ENCODE data around the gene GNG13.
"Not testable (repeated sequence)": the region's sequence is repeated elsewhere in the genome, so short reads cannot be mapped to it uniquely, and the experiment has no call there.

Gene GNG13

GRCh38 chr16:799948-800833, at the start of gene GNG13:
GNG13 (minus strand) TSS chr16:800734; CDS start chr16:799077, 1,657 bp downstream.
- no peak for DNase-seq (ENCODE audit: low spot score)

GRCh38 chr16:848510-849253, 48.1 kb upstream of the GNG13 start:
- DNase-seq (ENCODE audit: low spot score) = no peak

GRCh38 chr16:847681-848445, 47.3 kb upstream of the GNG13 start:
- no peak for DNase-seq (ENCODE audit: low spot score)

DNA sequence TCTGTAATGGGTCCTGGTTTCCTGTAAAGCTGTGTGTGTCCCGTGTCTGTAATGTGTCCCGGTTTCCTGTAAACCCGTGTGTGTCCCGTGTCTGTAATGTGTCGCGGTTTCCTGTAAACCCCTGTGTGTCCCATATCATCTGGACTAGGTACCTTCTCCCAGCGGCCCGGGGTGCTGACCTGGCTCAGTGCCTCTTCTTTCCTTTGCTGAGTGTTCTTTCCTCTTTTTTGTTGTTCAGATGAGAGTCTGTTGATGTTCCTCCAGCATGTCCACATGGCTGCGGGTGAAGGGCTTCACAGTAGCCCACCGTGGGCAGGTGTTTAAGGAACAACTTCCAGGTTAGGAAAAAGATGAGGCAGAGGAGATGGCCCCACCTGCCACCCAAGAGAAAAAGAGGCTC, 46.6 kb upstream of the GNG13 start:
- no peak for DNase-seq (ENCODE audit: low spot score)

GRCh38 chr16:845351-845745, 44.8 kb upstream of the GNG13 start:
- DNase-seq (ENCODE audit: low spot score) = no peak

- DNase-seq (ENCODE audit: low spot score) = no peak
Measured at GRCh38 chr16:844638-845350, 44.3 kb upstream of the GNG13 start.

- DNase-seq (ENCODE audit: low spot score) = no peak
Measured at GRCh38 chr16:843771-844170, 43.2 kb upstream of the GNG13 start.

- DNase-seq (ENCODE audit: low spot score) = no peak
Measured at GRCh38 chr16:842711-843560, 42.4 kb upstream of the GNG13 start.

DNA sequence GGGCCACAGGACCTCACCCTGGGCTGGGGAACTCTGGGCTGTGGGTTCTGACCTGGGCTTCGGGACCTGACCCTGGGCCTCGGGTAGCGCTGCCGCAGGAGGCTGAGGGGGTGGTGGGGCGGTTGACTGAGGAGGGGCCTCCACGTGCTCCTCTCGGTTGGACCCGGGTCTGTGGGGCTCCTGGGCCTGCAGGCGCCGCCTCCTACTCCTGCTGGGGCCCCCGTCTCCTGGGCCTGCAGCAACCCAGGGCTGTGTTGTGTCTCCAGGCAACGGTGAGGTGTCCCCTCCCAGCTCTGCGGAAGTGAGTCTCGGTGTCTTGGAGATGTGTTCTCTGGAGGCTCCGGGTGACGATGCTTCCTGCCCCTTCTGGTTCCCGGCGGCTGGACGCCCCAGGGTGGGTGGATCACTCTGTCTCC, 41.5 kb upstream of the GNG13 start:
- peak; percentile 76 for DNase-seq (ENCODE audit: low spot score)

GRCh38 chr16:841455-842060, 41.0 kb upstream of the GNG13 start:
- DNase-seq (ENCODE audit: low spot score) = no peak

- no peak for DNase-seq (ENCODE audit: low spot score)
Measured at GRCh38 chr16:840561-841454, 40.3 kb upstream of the GNG13 start.

DNA sequence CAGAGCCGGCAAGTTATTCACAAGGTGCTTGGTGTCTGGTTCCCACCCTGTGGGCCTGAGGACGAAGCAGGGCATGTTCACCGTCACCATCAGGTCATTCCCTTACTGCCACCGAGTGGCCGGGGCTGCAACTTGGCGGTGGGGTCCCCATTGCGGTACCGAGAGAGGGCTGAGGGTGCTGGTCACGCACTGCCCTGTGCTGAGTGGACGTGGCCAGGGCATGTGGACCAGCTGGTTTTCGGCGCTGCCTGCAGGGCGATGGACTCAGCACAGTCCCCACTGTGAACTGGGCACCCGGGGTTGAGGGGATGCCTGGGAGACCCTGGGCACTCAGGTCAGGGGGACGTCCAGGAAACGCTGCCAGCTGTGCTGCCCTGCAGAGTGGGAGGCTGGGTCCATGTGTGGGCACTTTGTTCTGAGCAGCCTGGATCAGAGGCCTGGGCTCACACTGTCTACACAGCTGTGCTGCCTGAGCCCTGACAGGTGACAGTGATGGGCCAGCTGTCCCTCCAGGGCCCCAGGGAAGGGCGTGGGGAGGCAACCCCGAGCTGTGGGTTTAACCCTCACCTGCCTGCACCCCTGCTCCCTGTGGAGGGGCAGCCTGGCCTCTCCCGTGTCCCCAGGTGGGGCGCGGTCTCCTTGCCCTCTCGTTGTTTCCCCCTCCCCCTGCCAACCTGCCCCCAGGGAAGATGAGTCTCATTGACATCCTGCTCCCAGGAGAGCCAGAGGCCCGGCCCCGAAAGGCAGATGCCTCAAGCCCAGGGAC, 39.3 kb upstream of the GNG13 start:
- no peak for DNase-seq (ENCODE audit: low spot score)

DNA sequence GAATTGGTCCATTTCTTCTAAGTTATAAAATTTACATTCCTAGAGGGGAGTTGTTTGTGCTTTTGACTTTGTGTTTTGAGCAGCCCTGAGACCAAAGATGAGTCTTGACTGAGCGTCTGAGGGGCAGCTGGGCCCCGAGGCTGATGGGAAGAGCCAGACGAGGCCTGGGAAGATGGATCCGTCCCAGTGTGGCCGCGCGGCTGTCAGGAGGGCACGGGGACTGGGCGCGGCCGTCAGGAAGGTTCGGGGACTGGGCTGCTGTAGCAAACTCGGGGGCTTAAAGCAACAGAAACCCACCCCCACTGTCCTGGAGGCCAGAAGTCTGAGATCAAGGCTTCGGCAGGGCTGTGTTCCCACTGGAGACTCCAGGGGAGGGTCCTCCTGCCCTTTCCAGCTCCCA, 38.2 kb upstream of the GNG13 start:
- DNase-seq (ENCODE audit: low spot score) = no peak

DNA sequence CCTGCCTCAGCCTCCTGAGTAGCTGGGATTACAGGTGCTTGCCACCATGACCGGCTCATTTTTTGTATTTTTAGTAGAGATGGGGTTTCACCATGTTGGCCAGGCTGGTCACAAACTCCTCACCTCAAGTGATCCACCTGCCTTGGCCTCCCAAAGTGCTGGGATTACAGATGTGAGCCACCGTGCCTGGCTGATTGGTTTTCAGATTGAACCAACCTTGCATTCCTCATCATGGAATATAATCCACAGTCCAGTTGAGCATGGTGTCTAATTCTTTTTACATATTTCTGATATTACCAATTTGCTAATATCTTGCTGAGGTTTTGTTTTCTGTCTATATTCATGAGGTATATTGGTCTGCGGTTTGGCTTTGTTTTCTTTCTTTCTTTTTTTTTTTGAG, 36.3 kb upstream of the GNG13 start:
- DNase-seq (ENCODE audit: low spot score) = not testable (repeated sequence)

GRCh38 chr16:836221-836620, 35.7 kb upstream of the GNG13 start:
- DNase-seq (ENCODE audit: low spot score) = no peak

- DNase-seq (ENCODE audit: low spot score) = no peak
Measured at GRCh38 chr16:835373-835772, 34.8 kb upstream of the GNG13 start.

DNA sequence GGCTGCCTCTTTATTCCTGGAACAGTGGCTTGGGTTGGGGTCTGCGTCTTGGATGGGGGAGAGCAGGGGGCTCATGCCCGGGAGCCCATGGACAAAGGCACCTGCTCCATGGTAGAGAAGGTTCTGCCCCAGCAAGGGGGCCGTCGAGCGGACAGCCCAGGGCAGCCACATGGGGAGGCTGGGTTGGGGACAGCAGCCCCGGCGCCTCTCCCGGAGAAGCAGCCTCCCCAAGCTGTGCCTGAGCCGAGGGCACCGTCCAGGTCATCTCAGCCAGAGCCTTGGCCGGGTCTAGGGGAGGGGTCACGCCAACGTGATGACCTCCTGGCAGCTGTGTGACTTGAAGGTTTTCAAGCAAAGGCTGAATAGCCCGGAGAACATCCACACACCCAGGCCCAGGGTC, 32.9 kb upstream of the GNG13 start:
- DNase-seq (ENCODE audit: low spot score) = no peak

DNA sequence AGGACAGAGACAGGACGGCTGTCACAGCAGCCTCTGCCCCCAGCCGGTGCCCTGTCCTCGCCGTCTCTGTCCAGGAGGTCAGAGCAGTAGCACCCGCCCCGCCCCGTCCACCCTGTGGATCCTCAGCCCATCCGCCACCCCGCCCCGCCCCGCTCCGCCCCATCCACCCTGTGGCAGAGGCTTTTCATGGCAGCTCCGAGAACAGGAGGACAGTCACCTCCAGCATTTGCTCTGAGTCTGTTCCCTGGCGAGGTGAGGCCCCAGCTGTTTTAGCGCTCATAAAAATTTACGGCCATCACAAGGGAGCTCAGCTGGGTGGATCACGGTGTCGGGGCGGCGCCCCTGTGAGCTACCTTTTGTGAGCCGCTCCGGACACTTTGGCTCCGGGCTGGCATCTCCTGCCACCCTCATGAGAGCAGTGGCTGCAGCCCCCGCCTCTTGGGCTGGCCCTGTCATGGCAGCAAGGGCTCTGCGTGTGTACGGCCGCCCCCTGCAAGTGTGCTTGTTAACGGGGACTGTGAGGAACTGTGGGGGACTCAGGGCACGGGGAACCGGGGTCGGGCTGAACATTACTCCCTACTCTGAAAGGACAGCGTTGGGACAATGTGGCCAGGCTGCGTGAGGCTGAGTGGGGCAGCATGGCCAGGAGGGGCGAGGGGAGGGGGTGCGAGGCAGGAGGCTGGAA, 32.3 kb upstream of the GNG13 start:
- no peak for DNase-seq (ENCODE audit: low spot score)

All from AG20443 (cell line).